SK-N-SH (cell line): ENCODE measurements around the gene HAUS7.

Experiments
- CTCF ChIP-seq: fragments of 200-600 bp; sonication (generic); IDR thresholded peaks from 2 replicates; pipeline ENCODE4 v1.6.1; 2017; ENCODE audit warnings: antibody characterized with exemption, mild to moderate bottlenecking, moderate library complexity
- FOXM1 ChIP-seq: IDR thresholded peaks from 2 replicates; pipeline ENCODE4 v1.4.0; 2012; ENCODE audit warnings: low read depth, mild to moderate bottlenecking
- NFIC ChIP-seq: IDR thresholded peaks from 2 replicates; pipeline ENCODE4 v1.4.0; 2012; ENCODE audit warnings: borderline replicate concordance

- TF ChIP-seq NFIC, result no peak
- TF ChIP-seq CTCF, result no peak
- no peak for TF ChIP-seq FOXM1
Measured at GRCh38 chrX:153486171-153486570, 15.8 kb upstream of the HAUS7 start.
